Measurements from ENCODE around the gene NELFB.

The NELFB gene

GRCh38 chr9:137215196-137215986 lies 39.7 kb upstream of the NELFB start:
- DNase-seq (ENCODE audit: low read depth): no peak
- no peak overlapping the region for H3K4me3 ChIP-seq (ENCODE audit: low read depth, low read length)
- no peak for TF ChIP-seq CTCF (IDR thresholded peaks at IDR 0.05; ENCODE audit: control insufficient read depth, extremely low read depth, insufficient read depth)

GRCh38 chr9:137216188-137216965 lies 38.8 kb upstream of the NELFB start:
- no peak for DNase-seq (ENCODE audit: low read depth)
- no peak for TF ChIP-seq CTCF (IDR thresholded peaks at IDR 0.05; ENCODE audit: control insufficient read depth, extremely low read depth, insufficient read depth)
- H3K4me3 ChIP-seq (ENCODE audit: low read depth, low read length): peak overlapping the region; percentile 73

GRCh38 chr9:137217276-137218211 lies 37.6 kb upstream of the NELFB start:
- peak overlapping the region; percentile 73 for H3K4me3 ChIP-seq (ENCODE audit: low read depth, low read length)
- DNase-seq (ENCODE audit: low read depth): peak; percentile 90
- peak; percentile 30 for TF ChIP-seq CTCF (IDR thresholded peaks at IDR 0.05; ENCODE audit: control insufficient read depth, extremely low read depth, insufficient read depth)

GRCh38 chr9:137218212-137218753 lies 36.8 kb upstream of the NELFB start:
- DNase-seq (ENCODE audit: low read depth): no peak
- H3K4me3 ChIP-seq (ENCODE audit: low read depth, low read length): peak overlapping the region; percentile 73
- TF ChIP-seq CTCF (IDR thresholded peaks at IDR 0.05; ENCODE audit: control insufficient read depth, extremely low read depth, insufficient read depth): no peak

GRCh38 chr9:137218754-137219271 lies 36.3 kb upstream of the NELFB start:
- TF ChIP-seq CTCF (IDR thresholded peaks at IDR 0.05; ENCODE audit: control insufficient read depth, extremely low read depth, insufficient read depth): no peak
- H3K4me3 ChIP-seq (ENCODE audit: low read depth, low read length): peak overlapping the region; percentile 73
- no peak for DNase-seq (ENCODE audit: low read depth)

GRCh38 chr9:137219757-137220316 lies 35.3 kb upstream of the NELFB start:
- TF ChIP-seq CTCF (IDR thresholded peaks at IDR 0.05; ENCODE audit: control insufficient read depth, extremely low read depth, insufficient read depth): no peak
- DNase-seq (ENCODE audit: low read depth): no peak
- no peak overlapping the region for H3K4me3 ChIP-seq (ENCODE audit: low read depth, low read length)

All from LNCaP clone FGC (cell line).